ENCODE data around the gene ALX4. TPM values are rescaled to one million over a fixed set of nuclear protein-coding genes. Genes with fewer than 3 reads are reported as not detected.

Gene ALX4
- polyA plus RNA-seq, 1 of the 3 experiments (the other 2 are of a cell fraction): under 0.01 TPM

DNA sequence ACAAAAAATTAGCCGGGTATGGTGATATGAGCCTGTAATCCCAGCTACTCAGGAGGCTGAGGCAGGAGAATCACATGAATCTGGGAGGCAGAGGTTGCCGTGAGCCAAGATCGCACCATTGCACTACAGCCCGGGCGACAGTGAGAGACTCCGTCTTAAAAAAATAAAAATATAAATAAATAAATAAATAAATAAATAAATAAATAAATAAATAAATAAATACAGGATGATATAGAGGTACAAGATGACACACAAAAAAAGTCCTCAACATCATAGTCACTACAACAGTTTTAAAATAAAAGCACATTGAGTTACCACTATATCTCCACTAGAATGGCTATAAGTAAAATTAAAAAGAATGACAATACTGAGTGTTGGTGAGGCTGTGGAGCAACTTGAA is 97.8 kb downstream of the ALX4 start:
- Histone ChIP-seq H3K27me3 (ENCODE audit: insufficient read depth) (no peaks in the 10 kb centered on the region), H3K4me2 (no peak overlapping the region), H4K20me1 (ENCODE audit: insufficient read depth) (no peaks in the 10 kb centered on the region), H3K4me3 (ENCODE audit: low read depth in 2 of 2, low read length in 1 of 2) (no peak overlapping the region), H3F3A (replicated peaks; ENCODE audit: insufficient read depth) (peaks cover 9% of the 10 kb centered on the region), H3K4me1 (ENCODE audit: control insufficient read depth in 1 of 2, insufficient read depth in 2 of 2, low read depth in 1 of 2, low read length in 1 of 2) (no peaks in the 10 kb centered on the region; a peak in 1 of 4 replicates), H3K36me3 (replicated peaks in 1 of 2; ENCODE audit: control insufficient read depth in 1 of 2, insufficient read depth in 2 of 2, low read length in 1 of 2) (peaks cover 10 to 15% of the 10 kb centered on the region in 2 experiments), H3K79me2 (ENCODE audit: insufficient read depth) (no peaks in the 10 kb centered on the region), H3K27ac (ENCODE audit: low read depth in 2 of 2, low read length in 1 of 2) (no peak overlapping the region), H2AFZ (ENCODE audit: low read depth) (no peak overlapping the region), H3K9ac (no peak overlapping the region), H3K9me2 (no peaks in the 10 kb centered on the region), H3K9me3 (0 out of 2 replicates have a peak, but pooled peaks cover 5% of the 10 kb centered on the region)
- POLR2A ChIA-PET: no interaction called here
- DNase-seq: no peak
- TF ChIP-seq, protein P1, sequence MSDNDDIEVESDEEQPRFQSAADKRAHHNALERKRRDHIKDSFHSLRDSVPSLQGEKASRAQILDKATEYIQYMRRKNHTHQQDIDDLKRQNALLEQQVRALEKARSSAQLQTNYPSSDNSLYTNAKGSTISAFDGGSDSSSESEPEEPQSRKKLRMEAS (IDR thresholded peaks at IDR 0.05; ENCODE audit: low read depth): no peak
- no peak for TF ChIP-seq CHD2 (IDR thresholded peaks at IDR 0.05; ENCODE audit: low read length, partially characterized antibody)
- no peak for TF ChIP-seq EP300 (IDR thresholded peaks at IDR 0.05; ENCODE audit: borderline replicate concordance in 1 of 2, low read depth in 1 of 2, low read length in 1 of 2)
- TF ChIP-seq TEAD4 (IDR thresholded peaks at IDR 0.05; ENCODE audit: borderline replicate concordance, insufficient read depth): no peak
- TF ChIP-seq SMC3 (IDR thresholded peaks at IDR 0.05; ENCODE audit: low read depth, low read length): no peak
- no peak for TF ChIP-seq RAD21 (IDR thresholded peaks at IDR 0.05; ENCODE audit: low read length)
- no peak for TF ChIP-seq NRF1 (IDR thresholded peaks at IDR 0.05; ENCODE audit: low read depth, low read length)
- TF ChIP-seq, protein P2, sequence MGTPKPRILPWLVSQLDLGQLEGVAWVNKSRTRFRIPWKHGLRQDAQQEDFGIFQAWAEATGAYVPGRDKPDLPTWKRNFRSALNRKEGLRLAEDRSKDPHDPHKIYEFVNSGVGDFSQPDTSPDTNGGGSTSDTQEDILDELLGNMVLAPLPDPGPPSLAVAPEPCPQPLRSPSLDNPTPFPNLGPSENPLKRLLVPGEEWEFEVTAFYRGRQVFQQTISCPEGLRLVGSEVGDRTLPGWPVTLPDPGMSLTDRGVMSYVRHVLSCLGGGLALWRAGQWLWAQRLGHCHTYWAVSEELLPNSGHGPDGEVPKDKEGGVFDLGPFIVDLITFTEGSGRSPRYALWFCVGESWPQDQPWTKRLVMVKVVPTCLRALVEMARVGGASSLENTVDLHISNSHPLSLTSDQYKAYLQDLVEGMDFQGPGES (IDR thresholded peaks at IDR 0.05; ENCODE audit: low read depth, low read length): no peak
- TF ChIP-seq, protein P3, sequence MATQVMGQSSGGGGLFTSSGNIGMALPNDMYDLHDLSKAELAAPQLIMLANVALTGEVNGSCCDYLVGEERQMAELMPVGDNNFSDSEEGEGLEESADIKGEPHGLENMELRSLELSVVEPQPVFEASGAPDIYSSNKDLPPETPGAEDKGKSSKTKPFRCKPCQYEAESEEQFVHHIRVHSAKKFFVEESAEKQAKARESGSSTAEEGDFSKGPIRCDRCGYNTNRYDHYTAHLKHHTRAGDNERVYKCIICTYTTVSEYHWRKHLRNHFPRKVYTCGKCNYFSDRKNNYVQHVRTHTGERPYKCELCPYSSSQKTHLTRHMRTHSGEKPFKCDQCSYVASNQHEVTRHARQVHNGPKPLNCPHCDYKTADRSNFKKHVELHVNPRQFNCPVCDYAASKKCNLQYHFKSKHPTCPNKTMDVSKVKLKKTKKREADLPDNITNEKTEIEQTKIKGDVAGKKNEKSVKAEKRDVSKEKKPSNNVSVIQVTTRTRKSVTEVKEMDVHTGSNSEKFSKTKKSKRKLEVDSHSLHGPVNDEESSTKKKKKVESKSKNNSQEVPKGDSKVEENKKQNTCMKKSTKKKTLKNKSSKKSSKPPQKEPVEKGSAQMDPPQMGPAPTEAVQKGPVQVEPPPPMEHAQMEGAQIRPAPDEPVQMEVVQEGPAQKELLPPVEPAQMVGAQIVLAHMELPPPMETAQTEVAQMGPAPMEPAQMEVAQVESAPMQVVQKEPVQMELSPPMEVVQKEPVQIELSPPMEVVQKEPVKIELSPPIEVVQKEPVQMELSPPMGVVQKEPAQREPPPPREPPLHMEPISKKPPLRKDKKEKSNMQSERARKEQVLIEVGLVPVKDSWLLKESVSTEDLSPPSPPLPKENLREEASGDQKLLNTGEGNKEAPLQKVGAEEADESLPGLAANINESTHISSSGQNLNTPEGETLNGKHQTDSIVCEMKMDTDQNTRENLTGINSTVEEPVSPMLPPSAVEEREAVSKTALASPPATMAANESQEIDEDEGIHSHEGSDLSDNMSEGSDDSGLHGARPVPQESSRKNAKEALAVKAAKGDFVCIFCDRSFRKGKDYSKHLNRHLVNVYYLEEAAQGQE (IDR thresholded peaks at IDR 0.05; ENCODE audit: low read depth, low read length): no peak
- TF ChIP-seq, protein P4, sequence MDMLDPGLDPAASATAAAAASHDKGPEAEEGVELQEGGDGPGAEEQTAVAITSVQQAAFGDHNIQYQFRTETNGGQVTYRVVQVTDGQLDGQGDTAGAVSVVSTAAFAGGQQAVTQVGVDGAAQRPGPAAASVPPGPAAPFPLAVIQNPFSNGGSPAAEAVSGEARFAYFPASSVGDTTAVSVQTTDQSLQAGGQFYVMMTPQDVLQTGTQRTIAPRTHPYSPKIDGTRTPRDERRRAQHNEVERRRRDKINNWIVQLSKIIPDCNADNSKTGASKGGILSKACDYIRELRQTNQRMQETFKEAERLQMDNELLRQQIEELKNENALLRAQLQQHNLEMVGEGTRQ (IDR thresholded peaks at IDR 0.05; ENCODE audit: borderline replicate concordance, low read depth, low read length): no peak
- no peak for TF ChIP-seq POLR2AphosphoS5 (IDR thresholded peaks at IDR 0.05; ENCODE audit: low read depth, low read length)
- CTCF ChIA-PET: interaction anchor here (1.2 to 2.0 kb wide), 2 partner anchors 13 to 14 kb away, joined by 3 to 7 read pairs; no protein-coding TSS in a partner anchor
- 95% methylated on average over 6 of the region's 6 CpGs for WGBS (ENCODE audit: low lambda C conversion rate)

Other genes starting within 250 kb of the ALX4 start
- 28.5 and 36.9 TPM in 2 replicates for gene ACCS, start 243.9 kb downstream of the ALX4 start, polyA plus RNA-seq (2012; rRNA removed)
- 92.9 and 96.7 TPM in 2 replicates for gene EXT2, start 214.5 kb downstream of the ALX4 start, polyA plus RNA-seq (2012; rRNA removed)

Measured in SK-N-SH (cell line).